ENCODE data around the gene AP2A2. TPM values are rescaled to one million over a fixed set of nuclear protein-coding genes. Genes with fewer than 3 reads are reported as not detected.

AP2A2 gene
- total RNA-seq, 1 experiment from 2014 or later: 29.6 TPM

DNA sequence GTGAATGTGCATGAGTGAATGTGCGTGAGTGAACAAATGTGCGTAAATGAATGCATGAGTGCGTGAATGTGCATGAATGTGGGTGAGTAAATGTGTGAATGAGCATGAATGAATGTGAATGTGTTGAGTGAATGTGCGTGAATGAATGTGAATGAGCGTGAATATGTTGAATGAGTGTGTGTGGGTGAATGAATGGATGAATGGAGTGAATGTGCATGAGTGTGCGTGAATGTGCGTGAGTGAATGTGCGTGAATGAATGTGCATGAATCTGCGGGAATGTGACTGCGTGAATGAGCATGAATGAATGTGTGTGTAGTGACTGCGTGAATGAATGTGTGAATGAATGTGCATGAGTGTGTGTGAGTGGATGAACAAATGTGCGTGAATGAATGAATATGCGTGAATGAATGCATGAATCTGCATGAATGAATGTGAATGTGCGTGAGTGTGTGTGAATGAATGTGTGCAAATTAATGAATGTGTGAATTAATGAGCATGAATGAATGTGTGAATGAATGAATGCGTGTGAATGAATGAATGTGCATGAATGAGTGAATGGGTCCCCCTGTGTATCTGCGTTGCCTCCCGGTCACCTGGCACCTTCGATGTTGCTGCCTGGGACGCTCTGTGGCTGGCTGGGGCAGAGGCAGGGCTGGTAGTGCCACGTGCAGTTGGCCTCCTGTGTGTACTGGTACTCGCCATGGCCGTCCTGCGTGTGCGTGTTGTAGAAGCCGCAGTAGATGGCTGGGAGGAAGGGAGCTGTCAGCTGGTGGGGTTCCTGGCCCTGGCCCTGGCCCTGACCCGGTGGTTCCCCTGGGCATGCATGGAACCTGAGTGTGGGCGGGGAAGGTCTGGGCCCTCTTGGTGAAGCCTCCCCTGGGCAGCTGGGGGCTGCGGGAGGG lies 97.5 kb downstream of the AP2A2 start:
- no peaks in the 10 kb centered on the region for H3K79me2 ChIP-seq (ENCODE audit: low read length)
- H3K36me3 ChIP-seq (ENCODE audit: low read depth, low read length): no peaks in the 10 kb centered on the region
- intact Hi-C loops (cut with micrococcal nuclease): no loop called here
- H3K27ac ChIP-seq (ENCODE audit: low read length): no peak overlapping the region
- no peaks in the 10 kb centered on the region for H3K4me1 ChIP-seq (ENCODE audit: insufficient read depth, low read length)
- ChIA-PET POLR2A (ENCODE audit: unreplicated experiment) (no interaction called here), CTCF (no interaction called here)
- no peak overlapping the region for H2AFZ ChIP-seq (ENCODE audit: low read length)
- H3F3A ChIP-seq (ENCODE audit: low read length, unreplicated experiment): no peaks in the 10 kb centered on the region
- DNase-seq: no peak
- H3K9me3 ChIP-seq (ENCODE audit: low read length): no peaks in the 10 kb centered on the region
- H3K4me2 ChIP-seq (ENCODE audit: low read length): no peak overlapping the region
- H3K9ac ChIP-seq (ENCODE audit: low read length): no peak overlapping the region
- H4K20me1 ChIP-seq (ENCODE audit: low read length): no peaks in the 10 kb centered on the region
- no peak for TF ChIP-seq EZH2phosphoT487 (IDR thresholded peaks at IDR 0.05; ENCODE audit: borderline replicate concordance, low read length)
- TF ChIP-seq, protein P1, sequence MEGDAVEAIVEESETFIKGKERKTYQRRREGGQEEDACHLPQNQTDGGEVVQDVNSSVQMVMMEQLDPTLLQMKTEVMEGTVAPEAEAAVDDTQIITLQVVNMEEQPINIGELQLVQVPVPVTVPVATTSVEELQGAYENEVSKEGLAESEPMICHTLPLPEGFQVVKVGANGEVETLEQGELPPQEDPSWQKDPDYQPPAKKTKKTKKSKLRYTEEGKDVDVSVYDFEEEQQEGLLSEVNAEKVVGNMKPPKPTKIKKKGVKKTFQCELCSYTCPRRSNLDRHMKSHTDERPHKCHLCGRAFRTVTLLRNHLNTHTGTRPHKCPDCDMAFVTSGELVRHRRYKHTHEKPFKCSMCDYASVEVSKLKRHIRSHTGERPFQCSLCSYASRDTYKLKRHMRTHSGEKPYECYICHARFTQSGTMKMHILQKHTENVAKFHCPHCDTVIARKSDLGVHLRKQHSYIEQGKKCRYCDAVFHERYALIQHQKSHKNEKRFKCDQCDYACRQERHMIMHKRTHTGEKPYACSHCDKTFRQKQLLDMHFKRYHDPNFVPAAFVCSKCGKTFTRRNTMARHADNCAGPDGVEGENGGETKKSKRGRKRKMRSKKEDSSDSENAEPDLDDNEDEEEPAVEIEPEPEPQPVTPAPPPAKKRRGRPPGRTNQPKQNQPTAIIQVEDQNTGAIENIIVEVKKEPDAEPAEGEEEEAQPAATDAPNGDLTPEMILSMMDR (conservative IDR thresholded peaks at IDR 0.05; ENCODE audit: low read depth, low read length): no peak
- no peak for TF ChIP-seq EZH2 (IDR thresholded peaks at IDR 0.05; ENCODE audit: low read length, unreplicated experiment)
- H3K4me3 ChIP-seq (ENCODE audit: low read length): no peak overlapping the region
- H3K9me2 ChIP-seq (replicated peaks; ENCODE audit: low read length): no peaks in the 10 kb centered on the region
- BruUV-seq (replicated peaks): no TSS peak
- ATAC-seq: no peak
- no peaks in the 10 kb centered on the region for H3K27me3 ChIP-seq (ENCODE audit: low read length)

DNA sequence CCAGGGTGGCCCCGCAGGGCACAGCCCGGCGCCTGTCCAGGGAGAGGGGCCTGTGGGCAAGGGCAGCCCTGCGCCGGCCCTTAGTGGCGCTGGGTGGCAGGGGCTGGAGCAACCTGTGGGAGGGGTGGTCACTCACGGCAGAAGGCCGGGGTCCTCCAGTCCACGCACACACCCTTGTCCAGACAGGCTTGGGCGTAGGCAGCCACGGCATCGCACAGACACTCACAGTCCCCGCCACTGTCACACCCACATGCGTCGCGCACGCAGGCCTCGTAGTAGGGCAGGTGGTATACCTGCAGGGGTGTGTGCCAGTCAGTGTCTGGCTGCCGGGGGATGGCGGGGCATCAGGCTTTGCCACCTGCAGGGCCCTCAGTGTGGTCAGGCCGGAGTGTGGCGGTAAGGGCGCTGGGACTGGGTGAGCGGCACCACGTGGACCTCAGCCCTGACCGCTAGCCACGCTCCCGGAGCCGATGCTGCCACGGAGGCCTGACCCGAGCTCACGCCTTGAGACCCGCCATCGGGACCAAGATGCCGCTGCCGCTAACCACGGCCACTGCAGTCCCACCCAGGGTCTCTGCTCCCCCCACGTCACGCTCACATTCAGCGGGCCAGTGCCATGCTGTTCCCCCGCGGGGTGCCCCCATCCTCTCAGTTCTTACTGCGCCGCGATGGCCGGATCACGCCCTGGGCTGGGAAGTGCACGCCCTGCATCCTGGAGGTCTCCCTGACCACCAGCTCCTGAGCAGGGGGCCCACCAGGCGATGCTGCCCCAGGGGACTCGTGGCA lies 98.3 kb downstream of the AP2A2 start:
- DNase-seq: no peak
- Histone ChIP-seq H3K4me2 (ENCODE audit: low read length) (no peak overlapping the region), H3K36me3 (ENCODE audit: low read depth, low read length) (no peaks in the 10 kb centered on the region), H4K20me1 (ENCODE audit: low read length) (no peaks in the 10 kb centered on the region), H3K79me2 (ENCODE audit: low read length) (no peaks in the 10 kb centered on the region), H2AFZ (ENCODE audit: low read length) (no peak overlapping the region), H3K9me3 (ENCODE audit: low read length) (no peaks in the 10 kb centered on the region), H3K27ac (ENCODE audit: low read length) (no peak overlapping the region), H3K27me3 (ENCODE audit: low read length) (no peaks in the 10 kb centered on the region), H3K9ac (ENCODE audit: low read length) (no peak overlapping the region), H3K4me1 (ENCODE audit: insufficient read depth, low read length) (no peaks in the 10 kb centered on the region), H3K9me2 (replicated peaks; ENCODE audit: low read length) (no peaks in the 10 kb centered on the region), H3F3A (ENCODE audit: low read length, unreplicated experiment) (no peaks in the 10 kb centered on the region), H3K4me3 (ENCODE audit: low read length) (no peak overlapping the region)
- CTCF ChIA-PET: no interaction called here
- POLR2A ChIA-PET (ENCODE audit: unreplicated experiment): no interaction called here
- intact Hi-C loops (cut with micrococcal nuclease): no loop called here
- TF ChIP-seq EZH2 (IDR thresholded peaks at IDR 0.05; ENCODE audit: low read length, unreplicated experiment) (no peak), EZH2phosphoT487 (IDR thresholded peaks at IDR 0.05; ENCODE audit: borderline replicate concordance, low read length) (no peak)
- TF ChIP-seq, protein P1 (conservative IDR thresholded peaks at IDR 0.05; ENCODE audit: low read depth, low read length): no peak
- ATAC-seq: no peak
- no TSS peak for BruUV-seq (replicated peaks)

Measured in PC-3 (cell line).